HG03159 (cell line): ENCODE data around the gene CDH19.
"Not testable (repeated sequence)": the region's sequence is repeated elsewhere in the genome, so short reads cannot be mapped to it uniquely, and the experiment has no call there.

Experiments
- ATAC-seq: cut with Tn5 transposase; IDR thresholded peaks from one replicate; pipeline ENCODE4 v1.9.1; 2021; ENCODE audit warnings: mild to moderate bottlenecking, moderate library complexity; ENCODE audit not compliant: unreplicated experiment

The CDH19 gene

DNA sequence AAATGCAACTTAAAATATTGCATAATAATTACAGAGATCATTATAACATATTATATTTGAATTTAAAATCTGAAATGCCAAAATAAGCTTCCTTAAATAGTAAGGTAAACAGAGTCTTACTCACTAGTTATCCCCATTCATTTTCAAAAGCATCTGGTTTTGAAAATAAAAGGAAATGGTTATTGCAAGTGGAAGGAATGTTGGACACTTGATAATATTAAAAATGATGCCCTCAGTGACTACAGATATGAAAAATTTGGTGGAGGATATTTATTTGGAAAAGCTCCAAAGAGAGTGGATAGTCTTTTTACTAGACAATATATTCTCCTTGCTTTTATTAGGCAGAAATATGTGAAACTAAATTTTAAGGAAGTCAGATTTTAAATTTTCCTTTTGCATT lies 39.7 kb downstream of the CDH19 start:
- ATAC-seq, result no peak

DNA sequence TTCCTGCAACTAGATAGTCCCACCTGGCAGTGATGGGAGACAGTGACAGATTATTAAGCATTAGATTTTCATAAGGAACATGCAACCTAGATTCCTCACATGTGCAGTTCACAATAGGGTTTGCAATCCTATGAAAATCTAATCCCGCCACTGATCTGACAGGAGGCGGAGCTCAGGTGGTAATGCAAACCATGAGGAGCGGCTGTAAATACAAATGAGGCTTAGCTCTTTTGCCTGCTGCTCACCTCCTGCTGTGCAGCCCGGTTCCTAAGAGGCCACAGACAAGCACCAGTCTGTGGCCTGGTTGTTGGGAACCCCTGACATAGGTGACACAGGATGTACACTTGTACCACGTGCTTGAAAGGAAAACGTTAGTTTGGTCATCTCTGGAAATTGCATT lies 41.6 kb downstream of the CDH19 start:
- no peak for ATAC-seq

DNA sequence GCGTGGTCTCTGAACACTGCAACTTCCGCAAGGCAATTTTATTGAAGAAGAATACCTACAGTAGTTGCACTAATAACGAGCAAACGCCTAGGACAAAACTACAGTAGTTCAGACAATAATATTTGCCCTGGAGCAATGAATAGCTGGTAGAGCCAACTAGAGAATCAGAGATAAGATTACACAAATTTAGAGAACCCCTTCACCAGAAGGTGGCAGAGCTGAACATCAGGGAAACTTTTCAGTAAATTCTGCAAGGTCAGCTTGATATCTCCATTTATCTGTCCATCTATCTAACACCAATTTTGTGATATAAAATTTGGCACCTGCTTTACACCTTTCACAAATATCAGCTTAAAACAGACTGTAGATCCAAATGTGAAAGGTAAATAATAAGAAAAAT lies 43.8 kb downstream of the CDH19 start:
- ATAC-seq, result no peak

DNA sequence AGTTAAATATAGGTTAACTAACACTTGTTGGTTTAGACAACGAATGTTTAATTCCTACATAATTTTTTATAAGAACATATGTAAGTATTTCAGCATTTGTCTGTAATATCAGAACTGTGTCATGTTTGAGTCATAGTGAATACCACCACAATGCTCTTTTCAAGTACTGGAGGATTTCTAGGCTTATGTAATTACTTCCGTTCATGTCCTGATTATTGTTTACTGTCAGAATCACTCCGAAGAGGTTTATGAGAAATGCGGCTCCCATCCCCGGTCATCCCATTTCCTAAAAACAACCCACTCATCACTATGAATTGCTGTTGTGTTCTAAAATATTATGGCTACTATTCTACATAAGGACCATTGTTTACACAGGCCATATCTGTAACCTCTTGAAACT lies 45.1 kb downstream of the CDH19 start:
- ATAC-seq, result no peak

DNA sequence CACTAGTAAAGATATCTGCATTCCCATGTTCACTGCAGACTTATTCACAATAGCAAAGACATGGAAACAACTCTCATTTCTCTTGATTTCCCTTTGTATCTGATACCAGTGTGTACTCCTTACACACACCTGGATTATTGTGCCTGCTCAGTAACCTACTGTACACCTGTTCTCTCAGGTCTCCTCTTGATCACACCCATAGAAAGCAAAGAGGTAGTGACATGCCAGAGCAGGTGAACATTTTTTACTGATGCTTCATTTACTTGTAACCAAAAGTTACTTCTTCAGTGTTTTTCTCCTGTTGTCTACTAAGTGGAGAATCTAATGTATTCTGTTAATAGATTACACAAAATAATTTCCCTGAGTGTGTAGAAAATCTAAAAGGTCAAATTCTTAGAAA lies 46.8 kb downstream of the CDH19 start:
- no peak for ATAC-seq

DNA sequence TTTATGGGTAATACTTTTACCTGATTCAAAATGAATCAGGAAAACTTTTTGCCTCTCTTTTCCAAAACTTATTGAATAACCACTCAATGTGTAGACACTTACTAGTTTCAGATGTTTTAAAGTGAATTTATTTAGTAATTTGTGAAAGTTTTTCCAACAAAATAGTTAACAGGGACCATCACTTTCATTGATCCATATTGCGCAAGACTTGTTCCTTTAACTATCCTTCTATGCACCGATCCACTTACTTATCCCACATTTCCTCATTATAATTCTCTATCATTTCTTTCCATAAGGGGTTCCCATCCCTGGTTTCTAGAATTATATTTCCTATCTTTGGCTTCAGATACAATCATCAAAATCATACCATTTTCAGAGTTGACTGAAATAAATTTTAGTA lies 48.3 kb downstream of the CDH19 start:
- ATAC-seq, result no peak

DNA sequence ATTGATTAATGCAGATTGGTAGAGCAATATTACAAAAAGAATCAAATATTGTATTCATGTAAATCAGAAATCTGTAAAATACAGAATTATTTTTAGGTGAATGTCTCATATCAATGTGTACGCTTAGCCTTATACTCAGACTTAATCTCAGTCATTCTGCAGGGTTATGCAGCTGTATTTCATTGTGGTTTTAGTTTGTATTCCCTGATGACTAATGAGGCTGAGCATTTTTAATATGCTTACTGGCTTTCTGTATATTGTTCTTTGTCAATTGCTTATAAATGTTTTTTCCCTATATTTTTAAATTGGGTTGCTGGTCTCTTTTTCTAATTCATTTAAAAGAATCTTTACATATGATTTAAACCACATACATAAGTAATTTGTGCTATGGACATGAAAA lies 50.1 kb downstream of the CDH19 start:
- ATAC-seq, result no peak

DNA sequence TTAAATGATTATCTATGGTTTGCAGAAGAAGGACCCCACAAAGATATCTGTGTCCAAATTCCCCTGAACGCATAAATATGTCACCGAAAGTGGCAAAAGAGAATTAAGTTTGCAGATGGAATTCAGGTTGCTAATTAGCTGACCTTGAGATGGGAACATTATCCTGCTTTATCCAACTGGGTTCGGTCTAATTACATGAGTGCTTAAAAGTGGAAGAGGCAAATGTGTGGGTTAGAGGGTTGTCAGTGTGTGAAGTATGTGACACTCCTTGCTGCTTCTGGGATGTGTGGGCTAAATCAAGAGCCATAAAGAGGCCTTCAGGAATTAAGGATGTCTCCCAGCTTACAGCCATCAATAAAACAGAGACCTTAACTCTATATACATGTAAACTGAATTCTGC lies 53.5 kb downstream of the CDH19 start:
- ATAC-seq, result no peak

DNA sequence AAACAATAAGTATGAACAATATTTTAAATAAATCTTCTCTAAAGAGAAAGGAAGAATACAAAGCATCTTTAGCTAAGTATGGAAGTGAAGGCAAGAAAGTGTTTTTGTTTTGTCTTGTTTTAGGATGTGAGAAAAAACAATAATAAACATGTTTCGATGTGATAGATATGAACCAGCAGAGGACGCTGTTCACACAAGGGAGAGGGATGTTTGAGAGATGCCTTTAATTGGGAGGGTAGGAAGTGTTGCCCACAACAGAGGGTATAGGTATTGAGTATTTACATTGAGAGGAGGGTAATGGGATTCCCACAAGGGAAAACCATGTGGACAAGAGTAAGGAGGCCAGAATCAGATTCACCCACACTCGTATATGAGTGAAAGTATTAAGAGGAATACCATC lies 55.1 kb downstream of the CDH19 start:
- ATAC-seq, result no peak

DNA sequence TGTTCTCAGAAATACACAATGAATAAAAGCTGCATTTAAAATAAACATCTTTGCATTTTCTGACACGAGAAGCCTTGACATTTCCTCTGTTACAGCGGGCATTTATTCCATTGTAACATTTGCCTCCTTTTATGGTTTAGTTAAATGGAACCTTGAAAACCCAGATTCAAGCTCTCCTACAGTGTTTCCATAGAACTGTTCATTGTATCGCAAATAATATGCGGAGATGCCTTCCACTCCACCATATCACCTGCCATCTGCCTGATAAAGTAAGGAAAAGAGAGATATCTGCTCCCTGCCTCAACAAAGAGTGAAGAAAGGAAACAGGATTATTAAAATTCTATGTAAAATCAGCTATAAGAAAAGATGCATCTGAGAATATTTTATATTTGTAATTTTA lies 69.8 kb downstream of the CDH19 start:
- ATAC-seq, result no peak

DNA sequence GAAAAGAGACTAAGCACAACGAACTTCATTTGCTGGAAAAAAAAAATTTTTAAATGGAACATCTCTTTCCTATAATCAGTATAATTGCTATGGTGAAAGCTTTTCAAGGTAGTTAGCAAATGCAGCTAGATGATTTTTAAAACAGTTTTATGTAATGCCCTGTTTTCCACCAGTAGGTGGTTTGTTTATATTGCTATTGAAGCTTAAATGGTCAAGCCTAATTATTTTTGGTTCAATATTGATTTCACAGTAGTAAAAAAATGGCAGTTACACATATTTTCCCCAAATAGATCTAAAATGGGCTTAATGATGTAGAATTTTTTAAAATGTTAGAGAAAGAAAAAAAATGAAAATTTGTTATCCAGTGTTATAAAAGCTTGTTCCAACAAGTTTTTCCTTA lies 70.2 kb downstream of the CDH19 start:
- ATAC-seq, result no peak

DNA sequence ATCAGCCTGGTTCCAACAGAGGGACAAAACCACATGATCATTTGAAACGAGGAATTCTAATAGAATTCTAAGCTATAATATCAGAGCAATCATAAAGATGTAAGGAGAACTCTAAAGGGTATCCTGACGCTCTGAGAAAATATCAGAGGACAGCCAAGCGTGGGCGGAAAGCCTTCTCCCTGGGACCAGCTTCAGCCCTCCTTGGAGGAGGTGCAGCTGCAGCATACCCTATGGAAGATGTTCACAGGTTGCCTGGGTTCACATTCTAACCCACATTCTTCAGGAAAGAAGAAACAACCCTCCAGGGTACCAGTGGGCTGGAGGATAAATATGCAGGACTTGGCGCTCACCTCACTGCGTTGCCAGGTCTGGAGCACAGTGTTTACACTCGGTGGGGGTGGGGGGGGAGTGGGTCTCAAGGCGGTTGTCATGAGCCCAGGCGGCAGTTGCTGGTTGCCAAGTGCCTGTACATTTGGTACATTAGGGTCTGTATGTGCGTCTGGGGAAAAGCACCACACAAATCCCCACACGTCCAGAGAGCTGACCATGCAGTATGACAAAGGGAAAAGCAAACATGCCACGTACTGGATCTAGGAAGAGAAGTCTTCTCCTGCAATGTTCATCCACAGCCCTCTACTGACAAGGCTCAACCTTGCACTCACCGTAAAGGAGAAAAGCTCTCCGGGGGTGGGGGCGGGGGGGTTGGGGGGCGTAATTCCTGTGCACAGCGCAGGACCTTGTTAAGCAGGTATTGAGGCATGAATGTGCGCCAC lies 80.5 kb downstream of the CDH19 start:
- no peak for ATAC-seq

DNA sequence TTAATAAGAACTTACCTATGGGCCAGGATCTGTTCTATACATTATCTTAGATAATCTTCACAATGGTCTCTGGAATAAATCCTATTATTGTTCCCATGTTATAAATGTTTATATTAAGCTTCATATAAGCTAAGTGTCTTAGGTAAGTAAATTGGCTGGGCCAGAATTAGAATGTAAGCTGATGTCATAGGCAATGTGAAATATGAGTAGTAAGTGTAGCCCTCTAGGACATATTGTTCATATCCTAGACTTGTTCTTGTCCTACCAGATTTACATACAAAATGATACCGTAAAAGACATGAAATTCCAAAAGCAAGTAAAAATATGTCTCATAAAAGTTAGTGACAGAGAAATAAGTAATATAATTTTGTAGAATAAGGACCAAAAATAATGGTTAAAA lies 89.9 kb downstream of the CDH19 start:
- no peak for ATAC-seq

DNA sequence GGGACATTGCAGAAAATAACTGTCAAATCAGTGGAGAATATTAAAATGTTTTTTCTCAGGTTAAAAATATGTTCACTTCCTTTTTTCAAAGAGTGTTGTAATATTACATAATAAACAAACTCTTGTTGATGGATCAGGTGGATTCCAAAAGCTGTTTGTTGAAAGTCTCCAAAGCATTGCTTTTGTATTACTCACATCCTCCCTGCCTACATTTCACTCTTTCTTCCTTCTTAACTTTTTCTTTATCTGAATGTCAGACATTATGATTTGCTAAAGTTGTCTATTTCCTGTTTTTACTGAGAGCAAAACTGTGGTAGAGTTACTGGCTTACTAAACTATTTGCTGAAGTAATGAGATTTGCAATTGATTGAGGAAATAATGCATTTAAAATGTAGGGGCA lies 92.1 kb downstream of the CDH19 start:
- no peak for ATAC-seq

DNA sequence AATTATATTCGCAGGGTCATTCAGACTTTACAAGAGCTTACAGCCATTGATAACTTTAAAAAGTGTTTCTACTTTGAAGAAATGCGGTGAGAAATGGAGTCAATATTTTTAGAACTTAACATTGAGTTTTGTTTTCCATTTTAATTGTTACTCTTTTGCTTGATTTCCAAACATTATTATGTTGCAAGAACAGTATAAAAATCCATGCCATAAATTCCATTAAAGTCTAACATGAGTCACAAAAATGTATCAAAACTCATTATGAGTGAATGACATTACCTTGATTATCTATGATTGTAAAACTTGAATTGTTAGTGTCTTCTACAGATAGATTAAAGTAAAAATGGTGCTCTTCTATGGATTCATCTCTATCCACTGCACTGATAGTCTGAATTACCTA lies 92.6 kb downstream of the CDH19 start:
- ATAC-seq, result no peak

DNA sequence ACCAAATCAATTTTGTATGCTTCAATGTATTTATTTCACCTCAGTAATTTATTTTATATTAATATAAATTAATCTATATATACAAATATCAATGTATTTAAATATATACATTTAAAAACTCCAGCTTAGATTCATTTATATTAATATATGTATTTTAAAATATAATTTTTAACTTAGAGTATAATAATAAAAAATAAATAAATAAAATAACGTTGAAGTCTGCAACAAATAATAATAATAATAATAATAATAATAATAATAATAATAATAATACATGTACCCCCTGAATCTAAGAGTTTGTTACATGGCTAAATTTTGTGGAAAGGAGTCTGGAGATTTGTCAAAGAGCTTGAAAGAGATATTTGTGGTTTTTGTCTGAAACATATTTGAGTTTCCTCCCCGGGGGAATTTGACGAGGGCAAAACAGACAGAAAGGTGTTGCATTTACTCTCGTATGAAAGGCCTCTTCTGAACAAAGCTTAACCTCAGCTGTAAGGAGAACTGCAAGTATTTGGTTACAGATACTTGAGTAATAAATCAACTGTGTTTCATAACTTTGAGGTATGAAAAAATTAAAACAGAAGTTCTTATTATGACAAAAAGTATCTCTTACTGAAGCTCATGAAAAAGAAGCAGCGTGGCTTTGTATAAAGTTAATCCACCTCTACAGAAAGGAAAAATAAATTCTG lies 93.4 kb downstream of the CDH19 start:
- no peak for ATAC-seq

DNA sequence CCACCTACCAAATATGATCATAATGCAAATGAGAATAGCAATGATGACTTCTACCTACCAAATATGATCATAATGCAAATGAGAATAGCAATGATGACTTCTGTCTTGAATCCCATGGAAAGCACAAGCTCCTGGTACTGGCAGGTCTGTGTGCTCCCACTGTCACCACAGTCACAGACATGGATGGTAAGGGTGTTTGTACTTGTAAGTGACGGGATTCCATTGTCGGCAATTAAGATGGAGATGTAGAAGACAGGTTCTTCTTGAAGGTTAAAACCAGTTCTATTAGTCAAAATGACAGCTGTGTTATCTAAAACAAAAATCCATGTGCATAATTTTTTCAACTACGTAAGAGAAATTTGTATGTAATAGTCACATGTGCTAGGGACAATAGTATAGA lies 95.0 kb downstream of the CDH19 start:
- ATAC-seq, result no peak

DNA sequence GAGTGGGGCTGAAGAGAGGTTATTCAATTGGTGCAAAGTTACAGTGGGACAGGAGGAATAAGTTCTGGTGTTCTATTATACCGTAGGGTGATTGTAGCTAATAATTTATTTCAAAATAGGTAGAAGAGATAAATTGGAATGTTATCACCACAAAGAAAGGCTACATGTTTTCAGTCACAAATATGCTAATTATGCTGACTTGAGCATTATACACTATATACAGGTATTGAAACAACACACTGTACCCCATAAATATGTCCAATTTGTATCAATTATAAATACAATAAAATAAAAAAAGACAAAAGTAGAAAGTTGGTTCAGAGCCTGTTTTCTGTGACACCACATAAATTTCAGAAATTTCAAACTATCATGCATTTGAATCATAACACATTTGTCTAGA lies 97.7 kb downstream of the CDH19 start:
- no peak for ATAC-seq

DNA sequence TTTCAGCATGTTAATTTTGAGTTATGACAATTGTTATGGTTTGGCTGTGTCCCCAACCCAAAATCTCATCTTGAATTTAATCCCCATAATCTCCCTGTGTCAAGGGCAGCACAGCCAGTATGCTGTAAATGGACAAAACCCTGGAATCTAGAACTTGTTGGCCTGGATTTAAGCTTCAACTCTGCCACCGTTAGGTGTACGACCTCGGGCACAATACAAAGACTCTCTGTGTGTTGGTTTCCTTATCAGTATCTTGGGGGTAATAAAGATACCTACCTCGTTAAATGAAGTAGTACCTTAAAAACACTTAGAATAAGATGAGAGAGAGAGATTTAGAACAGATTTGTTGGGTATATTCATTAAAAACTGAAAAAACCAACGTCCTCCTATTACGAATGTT lies 106.5 kb downstream of the CDH19 start:
- ATAC-seq, result no peak

DNA sequence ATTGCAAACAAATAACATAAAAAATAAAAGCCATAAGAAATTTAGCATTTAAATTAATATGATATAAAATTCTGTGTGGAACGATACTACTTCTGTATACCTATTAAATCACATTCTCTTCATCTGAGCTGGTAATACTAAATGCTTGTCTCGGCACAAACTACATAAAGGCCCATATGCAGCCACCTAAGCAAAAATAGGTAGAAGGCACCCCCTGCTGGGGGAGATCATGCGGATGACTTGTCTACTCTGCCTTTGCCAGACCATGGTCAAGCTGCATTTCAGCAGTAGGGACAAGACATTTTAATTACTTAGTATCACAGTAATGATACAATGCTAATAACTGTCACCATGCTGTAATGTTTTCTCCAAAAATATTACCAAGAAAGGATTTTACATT lies 108.0 kb downstream of the CDH19 start:
- ATAC-seq, result peak; percentile 73

DNA sequence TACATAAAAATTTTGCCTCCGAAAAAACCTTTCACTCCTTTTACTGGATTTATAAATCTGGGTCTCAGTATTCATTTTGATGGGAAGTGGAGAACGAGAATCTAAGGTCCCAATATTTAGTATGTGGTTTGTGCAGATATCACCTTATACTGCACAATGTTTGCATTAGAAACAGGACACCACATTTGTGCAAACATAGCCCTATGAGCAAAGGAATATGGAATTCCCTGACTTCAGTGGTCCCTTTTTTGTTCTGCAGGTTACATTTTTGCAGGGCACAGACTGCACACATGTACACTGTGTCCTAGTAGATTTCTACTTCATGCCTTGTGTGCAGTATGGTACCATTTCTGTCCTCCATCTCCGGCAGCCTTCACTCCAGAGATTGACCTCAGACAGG lies 130.0 kb downstream of the CDH19 start:
- ATAC-seq, result no peak

DNA sequence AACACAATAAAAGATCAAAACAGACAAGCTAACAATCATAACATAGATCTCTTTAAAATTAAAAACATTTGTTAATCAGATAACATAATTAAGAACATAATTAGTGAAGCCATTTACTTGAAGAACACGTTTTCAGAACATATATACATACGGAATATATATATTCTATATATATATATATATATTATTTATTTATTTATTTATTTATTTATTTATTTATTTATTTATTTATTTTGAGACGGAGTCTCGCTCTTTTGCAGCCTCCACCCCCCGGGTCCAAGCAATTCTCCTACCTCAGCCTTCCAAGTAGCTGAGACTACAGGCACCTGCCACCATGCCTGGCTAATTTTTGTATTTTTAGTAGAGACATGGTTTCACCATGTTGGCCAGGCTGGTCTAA lies 137.7 kb downstream of the CDH19 start:
- not testable (repeated sequence) for ATAC-seq

DNA sequence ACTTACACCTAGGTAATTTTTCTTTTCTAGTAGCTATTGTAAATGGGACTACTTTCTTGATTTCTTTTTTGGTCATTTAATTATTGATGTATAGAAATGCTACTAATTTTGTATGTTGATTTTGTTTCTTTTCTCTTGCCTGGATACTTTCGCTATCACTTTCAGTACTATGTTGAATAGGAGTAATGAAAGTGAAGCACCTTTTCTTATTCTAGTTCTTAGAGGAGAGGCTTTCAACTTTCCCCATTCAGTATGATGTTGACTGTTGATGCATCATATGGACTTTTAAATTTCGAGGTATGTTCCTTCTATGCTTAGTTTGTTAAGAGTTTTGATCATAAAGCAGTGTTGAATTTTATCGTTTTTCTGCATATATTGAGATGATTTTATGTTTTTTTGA lies 142.5 kb downstream of the CDH19 start:
- ATAC-seq, result no peak
